Endothelial cell of umbilical vein (primary cell): Measurements from ENCODE around the gene CACNA1C. TPM values are rescaled to one million over a fixed set of nuclear protein-coding genes. Genes with fewer than 3 reads are reported as not detected.

ENCODE experiments used
- BruUV-seq: library from RNA; stranded (reverse); fragments of 400-500 nt; replicated peaks from 2 replicates; lab custom pipeline; 2021; lab: Mats Ljungman, UMichigan
- CTCF ChIA-PET: fragments of 300-600, 350-600 bp; sonication (Branson Sonifier 250); formaldehyde crosslinking; loops from one replicate; lab custom pipeline; 2021; ENCODE audit warnings: antibody characterized with exemption, inconsistent platforms; lab: Charles Lee
- POLR2A ChIA-PET: fragments of 300-600, 350-600 bp; sonication (Branson Sonifier 250); formaldehyde crosslinking; loops from one replicate; lab custom pipeline; 2021; ENCODE audit warnings: antibody characterized with exemption, inconsistent platforms; lab: Charles Lee
- DNase-seq: peaks from one replicate; pipeline ENCODE4 v3.0.0-alpha.2; 2011; ENCODE audit warnings: low read depth, low spot score
- FAIRE-seq: peaks from 2 replicates; lab custom pipeline; 2011; peaks lifted over from hg19 to GRCh38; lab: Jason Lieb, UNC
- H2AFZ ChIP-seq: 2 replicates; pipeline ENCODE4 v1.6.0; 2012; ENCODE audit warnings: low read depth, low read length, control low read depth, inconsistent platforms
- H3K27ac ChIP-seq: 2 replicates; pipeline ENCODE4 v1.5.1; 2011; ENCODE audit warnings: low read depth, mild to moderate bottlenecking, control low read depth, low read length, moderate library complexity; ENCODE audit not compliant: insufficient read depth
- H3K27me3 ChIP-seq, 2 experiments: 2 replicates each; pipeline versions ENCODE4 v1.6.0 to v1.6.1; 2011; ENCODE audit warnings: low read length in 2 of 2, mixed read lengths in 1 of 2; ENCODE audit not compliant: control insufficient read depth in 2 of 2, insufficient read depth in 2 of 2
- H3K36me3 ChIP-seq, 2 experiments: 2 replicates in 1 of 2; 3 replicates in 1 of 2; pipeline ENCODE4 v1.5.1; 2011; ENCODE audit warnings: low read length in 2 of 2, mild to moderate bottlenecking in 1 of 2, moderate library complexity in 1 of 2; ENCODE audit not compliant: control insufficient read depth in 2 of 2, insufficient read depth in 2 of 2; ENCODE audit errors: extremely low read depth in 1 of 2
- H3K4me1 ChIP-seq: 3 replicates; pipeline ENCODE4 v1.5.1; 2011; ENCODE audit warnings: mild to moderate bottlenecking, low read length; ENCODE audit not compliant: control insufficient read depth, insufficient read depth; ENCODE audit errors: extremely low read depth
- H3K4me2 ChIP-seq: 2 replicates; pipeline ENCODE4 v1.6.1; 2011; ENCODE audit warnings: low read length, control low read depth, mixed read lengths; ENCODE audit not compliant: insufficient read depth
- H3K4me3 ChIP-seq, 3 experiments: fragments of 200-600 bp in 1 of 3; sonication (generic), shearing (Covaris generic) in 1 of 3; replicated peaks in 1 of 3; 2 replicates each; pipeline ENCODE4 v1.5.1; 2011 to 2016; ENCODE audit warnings: control low read depth in 3 of 3, low read length in 3 of 3, mild to moderate bottlenecking in 2 of 3, inconsistent platforms in 1 of 3, low read depth in 1 of 3, moderate library complexity in 1 of 3; ENCODE audit not compliant: insufficient read depth in 1 of 3
- H3K79me2 ChIP-seq: 2 replicates; pipeline ENCODE4 v1.6.0; 2012; ENCODE audit warnings: low read length, inconsistent platforms; ENCODE audit not compliant: control insufficient read depth, insufficient read depth
- H3K9ac ChIP-seq: replicated peaks from 2 replicates; pipeline ENCODE3; 2011; ENCODE audit warnings: low read length, control low read depth; ENCODE audit not compliant: insufficient read depth; ENCODE audit errors: extremely low read depth
- H3K9me1 ChIP-seq: replicated peaks from 3 replicates; pipeline ENCODE4 v1.6.0; 2011; ENCODE audit warnings: mild to moderate bottlenecking, low read length; ENCODE audit not compliant: control insufficient read depth, insufficient read depth; ENCODE audit errors: extremely low read depth
- H3K9me3 ChIP-seq: replicated peaks from 2 replicates; pipeline ENCODE4 v1.5.1; 2012; ENCODE audit warnings: low read length, inconsistent platforms; ENCODE audit not compliant: control insufficient read depth, insufficient read depth
- H4K20me1 ChIP-seq: replicated peaks from 2 replicates; pipeline ENCODE3; 2011; ENCODE audit warnings: mild to moderate bottlenecking, low read length; ENCODE audit not compliant: control insufficient read depth, insufficient read depth; ENCODE audit errors: extremely low read depth
- CTCF ChIP-seq, 2 donors: IDR thresholded peaks; 1 replicate in 1 of 2; 2 replicates in 1 of 2; pipeline ENCODE4 v1.5.1; 2011; ENCODE audit warnings: low read length in 2 of 2, mild to moderate bottlenecking in 2 of 2, moderate library complexity in 2 of 2, control low read depth in 1 of 2, inconsistent platforms in 1 of 2, low read depth in 1 of 2; ENCODE audit not compliant: insufficient read depth in 1 of 2; ENCODE audit errors: extremely low read depth in 1 of 2
- EZH2 ChIP-seq: IDR thresholded peaks from 2 replicates; pipeline ENCODE4 v1.6.1; 2012; ENCODE audit warnings: borderline replicate concordance, low read depth, mild to moderate bottlenecking, moderate library complexity, low read length, inconsistent platforms; ENCODE audit not compliant: severe bottlenecking
- FOS ChIP-seq: IDR thresholded peaks from 2 replicates; pipeline ENCODE4 v1.6.1; 2011; ENCODE audit warnings: mild to moderate bottlenecking, low read length, moderate library complexity, borderline replicate concordance; ENCODE audit not compliant: insufficient read depth
- GATA2 ChIP-seq: IDR thresholded peaks from 2 replicates; pipeline ENCODE4 v1.7.0; 2011; ENCODE audit warnings: low read depth, mild to moderate bottlenecking, moderate library complexity, mixed read lengths, low read length; ENCODE audit not compliant: insufficient read length, insufficient read depth
- JUN ChIP-seq: IDR thresholded peaks from 2 replicates; pipeline ENCODE4 v1.6.1; 2011; ENCODE audit warnings: borderline replicate concordance, low read depth; ENCODE audit not compliant: insufficient read length, insufficient read depth
- MAX ChIP-seq: IDR thresholded peaks from 2 replicates; pipeline ENCODE4 v1.6.1; 2011; ENCODE audit not compliant: insufficient read depth, insufficient read length
- MYC ChIP-seq: IDR thresholded peaks from one replicate; pipeline ENCODE4 v1.6.1; 2011; ENCODE audit warnings: mild to moderate bottlenecking, low read depth, low read length
- POLR2A ChIP-seq: IDR thresholded peaks from 2 replicates; pipeline ENCODE4 v1.6.1; 2012; ENCODE audit warnings: low read depth, mild to moderate bottlenecking, control low read depth, low read length
- POLR2AphosphoS5 ChIP-seq: IDR thresholded peaks from 2 replicates; pipeline ENCODE4 v1.6.1; 2012; ENCODE audit warnings: low read depth, mild to moderate bottlenecking, control low read depth, low read length, moderate library complexity; ENCODE audit not compliant: insufficient read depth
- dilution Hi-C: fragments of 300-500 bp; cut with MboI; formaldehyde crosslinking; loops from one replicate; pipeline ENCODE4 v1.15.0; 2019; ENCODE audit warnings: low sequenced_read_pairs; ENCODE audit not compliant: extremely low pct_ligation_motif_present
- intact Hi-C: fragments of 100-400 bp; cut with micrococcal nuclease; formaldehyde crosslinking; loops from one replicate; pipeline ENCODE4 v1.10.0; 2022
- polyA plus RNA-seq, 4 experiments: library from polyadenylated mRNA; depleted of rRNA in 3 of 4; stranded (reverse) in 3 of 4; unstranded in 1 of 4; fragments of >200 nt; gene quantifications; 2 replicates each; pipeline versions ENCODE4 v1.2.1 to v1.2.3, GENCODE V29; 2011 to 2012; ENCODE audit warnings: missing spikeins in 1 of 4
- total RNA-seq: library from RNA; stranded (reverse); gene quantifications from 2 replicates; pipeline ENCODE4 v1.2.3, GENCODE V29; 2021

Gene CACNA1C
- total and polyA plus RNA-seq, 2 donors (not counting 3 experiments of a cell fraction or from before 2014, with no cell fraction given) = not detected

- FAIRE-seq (no peak), DNase-seq (no peak)
- BruUV-seq = no TSS peak
- Histone ChIP-seq H3K4me2 (no peak overlapping the region), H3K27ac (no peak overlapping the region), H2AFZ (no peak overlapping the region), H3K36me3 (no peaks in the 10 kb centered on the region), H3K9me3 (no peaks in the 10 kb centered on the region), H3K4me1 (no peaks in the 10 kb centered on the region), H3K9ac (no peak overlapping the region), H3K9me1 (no peaks in the 10 kb centered on the region), H3K4me3 (no peak overlapping the region), H3K79me2 (no peaks in the 10 kb centered on the region), H3K27me3 (no peaks in the 10 kb centered on the region), H4K20me1 (no peaks in the 10 kb centered on the region)
- dilution Hi-C loops = no loop called here
- TF ChIP-seq MAX = no peak
- TF ChIP-seq POLR2A = no peak
- TF ChIP-seq GATA2 = no peak
- TF ChIP-seq FOS = no peak
- intact Hi-C loops = no loop called here
- POLR2A ChIA-PET = no interaction called here
- CTCF ChIA-PET = no interaction called here
Observed at GRCh38 chr12:2099595-2099994, 46.8 kb downstream of the CACNA1C start.

GRCh38 chr12:2101359-2101758 is 48.6 kb downstream of the CACNA1C start:
- FAIRE-seq (no peak), DNase-seq (no peak)
- no peaks in the 10 kb centered on the region for H3K4me1 ChIP-seq
- no peaks in the 10 kb centered on the region for H3K36me3 ChIP-seq
- no peak overlapping the region for H3K9ac ChIP-seq
- TF ChIP-seq MYC = no peak
- TF ChIP-seq POLR2A = no peak
- no peak for TF ChIP-seq POLR2AphosphoS5
- no peak for TF ChIP-seq MAX
- TF ChIP-seq EZH2 = no peak
- TF ChIP-seq GATA2 = no peak
- no peak for TF ChIP-seq JUN
- TF ChIP-seq CTCF (IDR thresholded peaks at IDR 0.05; ENCODE audit: extremely low read depth in 1 of 2, insufficient read depth in 1 of 2, low read depth in 1 of 2, low read length in 2 of 2) = no peak
- TF ChIP-seq FOS = no peak
- no peaks in the 10 kb centered on the region for H3K9me1 ChIP-seq
- intact Hi-C loops (no loop called here), dilution Hi-C loops (no loop called here)
- no peaks in the 10 kb centered on the region for H3K79me2 ChIP-seq
- no peaks in the 10 kb centered on the region for H3K27me3 ChIP-seq
- no peak overlapping the region for H3K4me3 ChIP-seq
- BruUV-seq = no TSS peak
- no peak overlapping the region for H2AFZ ChIP-seq
- ChIA-PET CTCF (no interaction called here), POLR2A (no interaction called here)
- no peak overlapping the region for H3K27ac ChIP-seq
- no peaks in the 10 kb centered on the region for H4K20me1 ChIP-seq
- no peak overlapping the region for H3K4me2 ChIP-seq
- H3K9me3 ChIP-seq = no peaks in the 10 kb centered on the region
